NCI-H748 treated with DMSO at 0.1 percent for 48 hours (cell line): ENCODE measurements around the gene EPO.
"Not testable (repeated sequence)": the region's sequence is repeated elsewhere in the genome, so short reads cannot be mapped to it uniquely, and the experiment has no call there.

Experiments
- DNase-seq: peaks from one replicate; lab custom pipeline; 2025; lab: John Stamatoyannopoulos, UW

The EPO gene

GRCh38 chr7:100705753-100706671 is 14.3 kb upstream of the EPO start, which contains the start of gene POP7:
Gene POP7 (plus strand): TSS chr7:100706121. CDS start chr7:100706831, 710 bp downstream.
- peak; percentile 93 for DNase-seq

GRCh38 chr7:100706672-100707311 is 13.5 kb upstream of the EPO start:
- no peak for DNase-seq

GRCh38 chr7:100708395-100708794 is 11.9 kb upstream of the EPO start:
- DNase-seq: no peak

GRCh38 chr7:100710452-100710851 is 9.8 kb upstream of the EPO start:
- DNase-seq: no peak

- DNase-seq: no peak
These were observed 8.9 kb upstream of the EPO start for GRCh38 chr7:100711369-100711768.

GRCh38 chr7:100714725-100715124 is 5.5 kb upstream of the EPO start:
- no peak for DNase-seq

GRCh38 chr7:100717073-100717472 is 3.2 kb upstream of the EPO start:
- DNase-seq: not testable (repeated sequence)

- DNase-seq: no peak
These were observed 567 bp upstream of the EPO start for GRCh38 chr7:100719523-100720278.

- no peak for DNase-seq
These were observed 620 bp downstream of the EPO start for GRCh38 chr7:100720671-100721504.

GRCh38 chr7:100721505-100721812 is 1.2 kb downstream of the EPO start:
- no peak for DNase-seq

- DNase-seq: no peak
These were observed 2.4 kb downstream of the EPO start for GRCh38 chr7:100722480-100723212.

GRCh38 chr7:100723732-100724275 is 3.5 kb downstream of the EPO start:
- DNase-seq: no peak

GRCh38 chr7:100724364-100724763 is 4.1 kb downstream of the EPO start:
- not testable (repeated sequence) for DNase-seq

GRCh38 chr7:100726996-100727761 is 6.9 kb downstream of the EPO start:
- no peak for DNase-seq

GRCh38 chr7:100728196-100728595 is 7.9 kb downstream of the EPO start:
- no peak for DNase-seq

- no peak for DNase-seq
These were observed 10.0 kb downstream of the EPO start for GRCh38 chr7:100730136-100730800.

GRCh38 chr7:100731937-100732636 is 11.8 kb downstream of the EPO start:
- no peak for DNase-seq

- no peak for DNase-seq
These were observed 15.5 kb downstream of the EPO start for GRCh38 chr7:100735730-100736129.

GRCh38 chr7:100736671-100737070 is 16.4 kb downstream of the EPO start:
- DNase-seq: no peak
